T-helper 1 cell treated with Interleukin-12 subunit alpha and Interleukin-12 subunit beta and Interleukin-4 antibody, amounts not matched to agents 30 ng/mL and 1 ng/mL, for 36 hours (primary cell): ENCODE measurements around the gene ALK. TPM values are rescaled to one million over a fixed set of nuclear protein-coding genes. Genes with fewer than 3 reads are reported as not detected.

Experiments
- intact Hi-C: fragments of 100-400 bp; cut with micrococcal nuclease; formaldehyde crosslinking; loops from one replicate; pipeline ENCODE4 v1.15.1; 2024
- total RNA-seq: library from RNA; stranded (reverse); gene quantifications from 2 replicates; pipeline ENCODE4 v1.2.3, GENCODE V29; 2022

ALK gene
- total RNA-seq, 1 donor from 2014 or later, result not detected

DNA sequence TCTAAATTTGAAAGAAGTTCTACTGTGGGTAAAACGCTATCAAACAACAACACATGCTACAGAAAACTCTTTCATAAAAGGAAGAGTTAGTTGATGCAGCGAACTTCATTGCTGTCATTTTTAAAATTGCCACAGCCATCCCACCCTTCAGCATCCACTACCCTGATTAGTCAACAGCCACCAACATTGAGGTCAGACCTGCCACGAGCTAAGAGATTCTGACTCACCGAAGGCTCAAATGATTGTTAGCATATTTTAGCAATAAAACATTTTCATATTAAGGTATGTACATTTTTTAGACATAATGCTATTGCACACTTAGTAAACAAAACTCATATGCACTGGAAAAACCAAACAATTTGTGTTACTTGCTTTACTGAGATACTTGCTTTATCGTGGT, 459.1 kb downstream of the ALK start:
- intact Hi-C loops, result no loop called here

DNA sequence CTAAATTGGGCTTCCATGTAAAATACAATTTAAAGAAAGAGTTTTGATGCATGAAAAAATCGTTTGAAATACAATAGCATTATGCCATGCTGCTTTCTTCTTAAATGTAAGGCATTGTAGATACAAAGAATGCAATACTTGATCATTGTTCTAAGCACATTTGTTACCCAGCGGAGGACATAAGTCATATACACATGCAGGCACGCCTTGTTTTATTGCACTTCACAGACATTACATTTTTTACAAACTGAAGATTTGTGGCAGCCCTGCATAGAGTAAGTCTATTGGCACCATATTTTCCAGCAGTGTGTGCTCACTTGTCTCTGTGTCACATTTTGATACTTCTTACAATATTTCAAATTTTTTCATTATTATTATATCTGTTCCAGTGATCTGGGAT, 461.2 kb downstream of the ALK start:
- intact Hi-C loops, result no loop called here

DNA sequence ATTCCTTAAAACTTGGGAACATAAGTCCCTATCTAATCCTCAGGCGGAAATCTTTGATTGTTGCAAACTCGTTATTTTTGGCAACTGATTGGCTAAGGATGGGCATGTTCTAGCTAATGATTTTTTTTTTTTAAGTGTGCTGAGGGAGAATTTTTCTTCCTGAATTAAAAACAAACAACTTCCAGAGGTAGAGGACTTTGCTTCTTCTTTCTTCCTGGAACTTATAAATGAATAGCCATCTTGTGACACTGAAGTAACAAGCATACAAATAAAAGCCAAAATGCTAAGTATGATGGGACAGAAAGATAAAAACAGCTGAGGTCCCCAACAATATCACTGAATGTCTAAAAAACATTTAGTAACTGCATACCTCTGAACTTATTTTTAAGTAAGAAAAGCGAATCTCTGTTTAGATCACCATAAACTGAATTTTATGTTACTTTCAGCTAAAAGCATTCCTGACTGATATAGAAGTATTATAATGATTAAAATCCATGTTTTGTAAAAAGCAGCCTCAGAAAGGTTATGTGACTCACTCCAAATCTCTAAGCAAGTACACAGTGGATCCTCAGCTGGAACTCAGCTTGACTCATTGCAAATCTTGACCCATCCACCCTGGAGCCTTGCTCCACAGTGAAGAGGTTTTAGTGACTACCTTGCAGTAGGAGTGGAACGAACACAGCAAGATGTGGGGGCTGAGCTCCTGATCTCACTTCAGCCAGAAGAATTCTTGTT, 461.8 kb downstream of the ALK start:
- intact Hi-C loops, result no loop called here

DNA sequence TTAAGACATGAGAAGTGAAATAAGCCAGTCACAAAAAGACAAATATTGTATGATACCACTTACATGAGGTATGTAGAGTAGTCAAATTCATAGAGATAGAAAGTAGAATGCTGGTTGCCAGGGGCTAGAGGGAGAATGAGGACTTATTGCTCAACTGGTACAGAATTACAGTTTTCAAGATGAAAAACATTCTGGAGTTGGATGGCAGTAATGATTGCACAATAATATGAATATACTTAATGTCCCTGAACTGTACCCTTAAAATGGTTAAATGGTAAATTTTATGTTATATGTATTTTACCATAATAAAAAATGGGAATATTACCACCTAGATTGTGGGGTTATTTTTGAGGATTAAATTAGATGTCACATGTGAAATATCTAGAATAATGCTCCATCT, 465.0 kb downstream of the ALK start:
- intact Hi-C loops, result no loop called here

DNA sequence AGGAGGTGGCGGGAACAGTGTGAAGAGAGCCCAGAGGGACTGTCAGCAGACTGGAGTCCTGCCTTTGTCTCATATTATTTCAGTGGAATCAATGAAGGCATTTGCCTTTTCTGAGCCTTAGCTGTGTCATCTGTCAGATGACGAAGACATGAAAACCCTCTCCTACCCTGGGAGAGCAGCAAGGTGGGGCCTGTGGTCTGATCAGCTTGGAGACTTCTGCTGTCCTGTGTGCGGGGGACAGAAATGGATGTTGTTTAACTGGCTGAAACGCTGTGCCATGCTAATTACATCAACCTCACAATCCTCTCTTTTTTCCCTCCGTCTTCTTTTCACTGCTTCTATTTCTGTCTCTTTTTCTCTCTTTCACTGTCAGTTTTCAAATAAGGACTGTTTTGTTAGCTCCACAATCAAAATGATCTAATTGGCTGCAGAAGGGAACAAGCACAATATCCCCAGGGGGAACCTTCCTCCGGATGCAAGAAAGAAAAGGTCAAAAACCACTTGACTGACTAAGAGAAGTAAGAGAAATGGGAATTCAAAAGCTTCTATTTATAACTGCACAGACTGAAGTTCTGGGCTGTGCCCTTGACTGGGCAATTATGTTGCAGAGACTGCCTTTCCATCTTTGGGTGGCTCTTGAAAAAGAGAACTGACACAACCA, 466.1 kb downstream of the ALK start:
- intact Hi-C loops, result no loop called here

DNA sequence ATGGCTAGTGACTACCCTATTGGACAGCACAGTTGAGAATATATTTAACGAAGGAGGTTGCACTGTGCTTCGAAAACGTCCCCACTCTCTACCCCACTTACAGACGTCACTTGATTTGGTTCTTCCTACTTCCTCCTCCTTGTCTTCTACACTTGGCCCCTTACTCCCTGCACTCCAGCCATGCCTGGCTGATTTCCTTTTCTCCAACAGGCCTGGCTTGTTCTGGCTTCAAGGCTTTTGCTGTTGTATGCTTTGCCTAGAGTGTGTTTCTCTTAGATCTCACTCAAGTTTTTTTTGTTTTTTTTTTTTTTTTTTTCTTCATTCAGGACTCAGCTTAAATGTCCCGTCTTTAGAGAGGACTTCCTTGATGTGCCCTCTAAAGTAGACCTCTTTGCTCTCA, 469.4 kb downstream of the ALK start:
- intact Hi-C loops, result no loop called here

DNA sequence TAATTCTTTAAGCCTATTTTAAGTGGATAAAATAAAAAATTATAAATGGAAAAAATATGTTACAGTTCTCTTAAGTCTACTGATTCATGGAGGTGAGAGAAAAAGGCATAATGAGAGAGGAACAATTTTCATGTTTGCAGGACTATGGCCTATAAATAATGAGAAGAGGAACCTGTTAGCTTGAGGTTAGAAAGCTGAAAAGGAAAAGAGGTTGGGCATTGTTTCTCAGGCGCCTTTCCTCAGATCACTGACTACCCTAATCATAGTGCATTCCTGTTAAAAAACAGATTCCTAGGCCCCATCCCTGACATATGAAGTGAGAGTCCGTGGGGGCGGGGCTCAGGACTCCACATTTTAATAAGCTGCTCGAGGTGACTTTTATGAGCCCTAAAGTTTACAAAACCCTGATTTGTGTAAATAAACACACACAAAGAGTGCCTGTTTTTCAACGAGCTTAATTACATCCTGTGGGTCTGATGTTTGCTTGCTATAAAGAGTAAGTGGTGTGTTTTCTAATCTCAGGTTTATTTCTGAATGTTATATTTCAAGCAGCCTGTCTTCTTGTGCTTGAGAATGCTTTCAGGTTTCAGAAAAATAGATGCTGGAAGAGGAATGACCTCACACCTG, 470.7 kb downstream of the ALK start:
- intact Hi-C loops, result no loop called here

DNA sequence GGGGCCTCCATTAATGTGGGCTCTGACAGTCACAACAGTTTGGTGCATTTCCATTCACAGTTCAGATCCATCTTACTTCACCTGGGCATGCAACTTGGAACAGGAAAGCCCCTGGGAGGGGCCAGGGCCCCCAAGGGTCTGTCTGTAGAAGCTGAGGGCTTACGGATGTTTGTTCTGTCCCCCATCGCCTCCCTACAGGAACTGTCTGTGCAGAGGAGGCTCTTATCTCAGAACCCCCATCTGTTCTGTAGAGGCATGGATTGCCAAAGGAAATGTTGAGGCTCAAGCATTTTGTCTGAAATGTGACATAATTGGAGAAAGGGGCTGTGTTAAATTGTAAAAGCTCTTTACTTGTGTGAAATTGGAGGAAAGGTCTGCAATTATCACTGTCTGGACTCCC, 471.9 kb downstream of the ALK start:
- intact Hi-C loops, result no loop called here

DNA sequence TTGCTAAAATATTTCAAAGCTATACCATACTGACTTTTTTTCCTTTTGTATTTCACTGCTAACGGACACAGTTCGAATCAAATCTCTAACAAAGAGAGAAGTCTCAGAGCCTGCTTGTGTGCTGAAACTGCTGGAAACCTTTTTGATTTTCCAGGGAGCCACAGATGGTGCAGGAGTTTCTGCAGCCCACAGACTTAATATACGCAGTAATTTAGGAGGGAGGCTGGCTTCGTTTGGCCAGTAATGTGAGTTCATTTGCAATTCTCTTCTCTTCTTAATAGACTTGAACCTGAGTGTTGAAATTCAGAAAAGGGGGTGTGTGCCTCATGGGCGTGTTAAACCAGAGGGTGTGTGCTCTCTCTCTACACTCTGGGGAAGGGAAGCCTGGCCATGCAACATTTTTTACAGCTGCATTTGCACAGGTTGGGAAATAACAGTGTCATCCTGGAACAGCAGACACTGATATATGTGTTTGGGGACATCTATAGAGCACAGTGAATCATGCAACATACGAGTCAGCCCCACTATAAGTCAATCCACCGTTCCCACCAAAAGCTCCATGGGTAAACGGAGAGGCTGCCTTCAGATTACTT, 473.2 kb downstream of the ALK start:
- intact Hi-C loops, result no loop called here

DNA sequence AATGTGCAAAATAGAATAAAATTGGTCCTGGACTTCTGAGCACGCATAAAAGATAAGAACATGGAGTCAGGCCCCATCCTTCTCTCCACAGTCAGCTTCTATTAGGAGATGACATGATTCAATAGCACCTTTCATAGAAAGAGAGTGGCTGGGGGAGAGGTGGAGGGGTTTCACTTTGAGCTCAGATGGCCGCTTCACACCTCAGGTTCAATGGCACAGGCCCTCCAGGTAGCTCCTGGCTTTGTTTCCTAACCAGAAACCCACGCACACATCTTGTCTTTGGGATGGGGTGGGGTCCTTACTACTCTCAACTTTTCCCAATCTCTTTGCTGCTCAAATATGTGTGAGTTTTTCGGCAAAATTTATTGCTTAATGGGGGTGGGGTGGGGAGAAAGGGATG, 473.9 kb downstream of the ALK start:
- intact Hi-C loops, result no loop called here

DNA sequence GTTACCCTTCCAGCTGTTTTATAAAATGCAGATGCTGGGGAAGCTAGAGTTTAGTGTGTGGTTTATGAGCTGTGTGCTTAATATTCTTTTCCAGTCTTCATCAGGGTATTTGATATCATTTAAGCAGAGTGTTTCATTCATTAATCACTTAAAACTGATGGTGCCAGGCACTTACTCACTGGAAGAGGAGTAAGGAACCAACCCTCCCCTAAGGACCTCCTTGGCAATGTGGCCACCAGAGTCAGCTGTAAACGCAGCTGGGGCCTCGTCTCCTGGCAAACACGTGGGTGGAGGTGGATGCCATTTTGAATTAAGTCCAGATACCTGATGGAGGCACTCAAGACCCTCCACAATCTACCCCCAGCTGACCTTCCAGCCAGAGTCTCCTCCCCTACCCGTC, 474.5 kb downstream of the ALK start:
- intact Hi-C loops, result no loop called here

DNA sequence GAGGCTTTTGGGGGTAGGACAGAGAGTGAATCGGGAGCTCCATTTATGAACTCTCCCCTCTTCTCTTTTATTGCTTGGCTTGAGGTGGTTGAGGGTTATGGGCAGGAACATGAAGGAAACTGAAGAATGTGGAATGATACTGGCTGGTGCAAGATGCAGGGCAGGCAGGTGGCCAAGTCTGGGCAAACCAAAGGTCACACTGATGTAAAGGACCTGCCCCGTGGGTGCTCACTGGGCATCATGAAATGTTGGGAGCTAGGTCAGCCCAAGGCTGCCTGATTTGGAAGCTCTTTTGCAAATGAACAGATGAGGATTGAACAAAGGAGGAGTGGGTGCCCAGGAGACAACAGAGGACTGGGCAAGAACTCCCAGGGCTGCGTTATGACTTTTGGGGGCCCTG, 477.2 kb downstream of the ALK start:
- intact Hi-C loops, result no loop called here

DNA sequence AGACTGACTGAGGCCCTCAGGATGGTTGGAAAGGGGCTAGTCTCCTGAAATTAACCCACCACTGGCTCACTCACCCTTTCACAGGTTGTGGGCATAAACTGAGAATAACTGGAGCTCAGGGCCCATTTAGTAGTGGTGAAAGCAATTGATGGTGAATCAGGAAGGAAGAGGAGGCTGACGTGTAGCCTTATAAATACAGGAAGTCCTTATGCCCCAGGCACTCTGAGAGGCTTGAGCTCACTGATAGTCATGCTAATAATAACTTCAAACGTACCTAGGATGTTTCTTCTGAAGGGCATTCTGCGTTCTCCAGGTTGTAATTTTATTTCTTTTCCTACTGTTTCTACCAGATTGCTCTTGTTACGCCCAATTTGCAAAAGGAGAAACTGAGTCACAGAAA, 477.8 kb downstream of the ALK start:
- intact Hi-C loops, result no loop called here

DNA sequence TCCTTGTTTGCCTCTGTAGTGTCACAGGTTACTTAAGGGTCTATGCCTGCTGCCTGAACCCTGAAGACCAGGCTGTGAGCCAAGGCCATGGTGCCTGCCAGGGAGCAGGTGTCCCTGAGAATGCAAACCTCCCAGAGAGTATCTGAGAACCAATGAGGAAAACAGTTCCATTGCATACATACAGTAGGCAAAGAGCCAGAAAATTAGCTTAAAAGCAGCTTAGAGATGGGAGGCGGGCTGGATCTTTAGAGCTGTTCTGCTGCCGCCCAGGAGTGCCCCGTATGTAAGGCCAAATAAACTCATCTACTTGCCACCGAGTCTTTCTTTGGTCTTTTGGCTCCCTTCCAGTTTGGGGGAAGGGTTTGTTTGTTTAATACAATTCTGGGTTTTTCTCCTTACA, 478.2 kb downstream of the ALK start:
- intact Hi-C loops, result no loop called here

DNA sequence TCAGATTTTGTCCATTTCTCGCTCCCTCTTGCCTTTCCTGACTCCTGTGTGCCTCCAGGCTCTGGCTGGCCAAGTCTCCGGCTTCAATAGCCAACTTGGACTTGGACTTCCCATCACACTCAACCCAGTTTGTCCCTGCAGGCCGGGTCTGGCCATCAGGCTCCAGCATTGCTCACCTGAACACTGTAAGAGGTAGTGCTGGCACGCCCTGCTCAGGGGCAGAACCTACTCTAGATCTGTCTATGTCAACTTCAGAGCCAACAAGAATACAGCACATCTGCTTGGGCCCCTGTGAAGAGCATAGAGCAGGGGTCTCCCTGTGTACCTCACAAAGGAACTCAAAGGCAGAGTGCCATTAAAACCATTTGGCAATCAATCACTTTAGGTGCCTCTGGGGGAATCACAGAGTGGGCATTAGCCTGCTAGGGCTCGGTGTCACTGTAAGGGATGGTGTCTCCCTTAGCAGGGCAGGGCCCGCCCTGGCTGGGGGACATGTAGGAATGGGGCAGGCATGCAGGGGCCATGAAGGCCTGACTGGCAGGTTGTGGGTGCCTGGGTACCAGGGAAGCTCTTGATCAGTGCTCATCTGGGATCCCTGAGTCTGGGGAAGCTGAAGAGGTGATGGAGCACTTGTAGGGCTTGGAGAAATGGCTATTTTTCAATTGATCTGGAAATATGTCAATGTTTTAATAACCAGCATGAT, 480.3 kb downstream of the ALK start:
- intact Hi-C loops, result no loop called here

DNA sequence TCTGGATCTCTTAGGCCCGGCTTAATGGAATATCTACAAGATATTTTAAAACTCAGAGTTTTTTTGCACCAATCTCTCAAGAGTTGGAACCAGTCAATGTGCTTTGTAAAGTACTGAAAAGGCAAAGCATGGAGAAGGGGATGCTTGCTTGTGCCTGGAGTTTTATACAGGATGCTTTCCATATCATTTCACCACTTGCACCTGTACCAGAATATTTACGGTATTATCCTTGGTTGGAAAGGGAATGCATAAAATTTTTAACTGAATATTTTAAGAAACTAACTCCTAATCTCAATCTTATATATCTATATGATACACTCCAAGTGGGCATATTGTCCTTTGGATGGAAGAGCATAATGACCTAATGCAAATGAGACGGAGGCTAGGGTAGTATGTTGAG, 487.5 kb downstream of the ALK start:
- intact Hi-C loops, result no loop called here

DNA sequence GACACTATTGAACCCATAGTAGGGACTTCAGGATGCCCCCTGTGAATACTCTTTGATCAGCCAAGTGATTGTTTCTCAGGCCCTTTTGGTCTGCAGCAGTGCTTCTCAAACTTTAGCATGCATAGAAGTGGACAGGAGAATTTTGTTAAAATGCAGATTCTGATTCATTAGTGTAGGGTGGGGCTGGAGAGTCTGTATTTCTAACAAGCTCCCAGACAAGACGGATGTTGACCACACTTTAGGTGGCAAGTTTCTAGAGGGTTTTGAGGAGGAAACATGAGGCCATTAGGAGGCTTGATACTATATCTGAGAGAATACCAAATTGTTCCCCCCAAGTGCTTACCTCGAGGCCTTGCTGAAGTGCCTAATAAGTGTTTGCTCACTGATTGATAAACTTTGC, 488.3 kb downstream of the ALK start:
- intact Hi-C loops, result no loop called here

DNA sequence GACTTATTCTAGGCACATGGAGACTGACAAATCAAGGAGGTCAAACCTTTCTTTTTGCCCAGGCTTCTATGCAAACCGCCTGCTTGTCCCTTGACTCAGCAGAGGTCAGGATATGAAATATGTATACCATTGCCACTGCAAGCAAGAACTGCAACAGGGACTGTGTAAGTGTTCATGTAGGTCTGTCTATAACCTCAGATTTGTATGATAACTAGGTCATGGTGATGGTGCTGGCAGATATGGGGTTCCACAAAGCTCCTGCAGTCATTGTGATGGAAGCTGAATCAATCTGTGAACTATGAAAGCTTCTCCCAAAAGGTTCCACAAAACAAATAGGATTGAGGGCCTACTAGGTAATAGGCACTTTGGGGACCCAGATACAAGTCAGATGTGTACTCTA, 489.9 kb downstream of the ALK start:
- intact Hi-C loops, result no loop called here

DNA sequence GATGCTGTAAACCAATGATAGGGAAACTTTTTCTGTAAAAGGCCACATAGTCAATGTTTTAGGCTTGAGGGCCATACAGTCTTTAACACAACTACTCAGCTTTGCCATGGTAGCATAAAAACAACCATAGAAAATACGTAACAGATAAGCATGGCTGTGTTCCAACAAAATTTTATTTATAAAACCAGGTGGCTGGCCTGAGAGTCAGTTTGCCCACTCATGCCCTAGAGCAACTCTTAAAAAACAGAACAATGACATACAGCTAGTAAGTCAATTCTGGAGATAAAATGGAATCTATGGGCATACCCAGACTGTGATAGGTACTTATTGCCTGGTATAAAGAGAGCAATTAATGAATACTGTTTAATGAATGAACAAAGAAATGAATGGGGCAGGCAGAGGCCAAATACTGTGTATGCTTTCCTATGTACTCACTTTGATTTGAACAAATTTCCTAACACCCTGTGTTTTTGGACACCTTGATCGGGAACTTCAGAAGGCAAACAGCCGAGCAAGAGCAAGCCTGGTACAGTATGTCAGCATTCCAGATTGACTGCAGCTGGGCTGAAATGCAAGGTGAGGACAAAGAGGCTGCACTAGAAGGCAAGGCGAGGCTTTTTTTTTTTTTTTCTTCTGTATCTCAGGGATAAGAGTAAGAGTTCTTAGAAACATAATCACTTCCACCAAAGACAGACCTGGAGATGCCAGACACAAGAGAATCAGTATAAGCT, 490.8 kb downstream of the ALK start:
- intact Hi-C loops, result no loop called here

DNA sequence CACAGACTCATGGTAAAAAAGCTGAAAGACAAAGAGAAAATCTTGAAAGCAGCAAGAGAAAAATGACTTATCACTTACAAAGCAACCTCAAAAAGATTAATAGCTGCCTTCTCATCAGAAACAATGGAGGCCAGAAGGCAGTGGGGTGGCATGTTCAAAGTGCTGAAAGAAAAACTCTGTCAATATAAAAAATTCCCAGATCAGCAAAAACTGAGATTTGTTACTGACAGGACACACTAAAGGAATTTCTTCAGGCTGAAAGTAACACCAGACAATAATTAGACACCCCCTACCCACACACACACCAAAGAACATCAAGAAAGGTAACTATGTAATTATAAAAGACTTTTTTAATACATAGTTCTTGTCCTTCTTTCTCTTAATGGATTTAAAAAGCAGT, 495.0 kb downstream of the ALK start:
- intact Hi-C loops, result no loop called here

DNA sequence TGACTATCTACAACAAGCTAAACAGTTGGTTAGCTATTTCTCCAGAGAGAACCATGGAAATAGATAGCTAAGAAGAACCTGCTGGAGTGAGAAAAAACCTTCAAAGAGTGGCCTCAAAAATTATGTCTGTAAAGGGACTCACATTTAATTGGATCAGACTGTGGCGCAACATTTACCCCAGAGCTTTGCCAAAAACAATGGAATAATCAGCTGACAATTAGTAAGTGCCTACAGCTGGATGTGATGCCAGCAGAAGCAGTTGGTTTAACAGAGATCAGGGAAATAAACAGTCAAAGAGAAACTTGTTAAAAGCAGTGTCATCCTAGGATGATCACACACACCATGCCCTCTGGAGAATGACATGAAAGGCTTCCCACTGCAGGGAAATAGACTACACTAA, 495.5 kb downstream of the ALK start:
- intact Hi-C loops, result no loop called here
